ENCODE results near the gene KLHL29. TPM values are rescaled to one million over a fixed set of nuclear protein-coding genes. Genes with fewer than 3 reads are reported as not detected.

KLHL29 gene
- total and polyA plus RNA-seq, 2 experiments from 2014 or later = 1.9 to 6.4 TPM

DNA sequence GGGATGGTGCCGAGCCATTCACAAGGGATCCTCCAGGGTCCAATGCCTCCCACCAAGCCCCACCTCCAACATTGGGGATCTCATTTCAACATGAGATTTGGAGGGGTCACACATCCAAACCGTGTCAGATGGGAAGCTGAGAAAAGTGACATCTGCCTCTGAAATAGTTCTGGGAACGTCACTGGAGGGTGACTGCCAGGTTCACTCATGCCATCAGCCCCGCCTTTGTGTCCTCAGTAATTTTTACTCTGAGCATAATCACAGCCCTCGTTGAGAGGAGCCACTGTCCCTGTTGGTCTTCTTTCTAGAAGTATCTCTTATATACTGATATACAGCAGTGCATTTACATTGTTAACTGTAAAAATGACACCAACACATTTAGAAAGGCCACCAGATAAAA lies 67.4 kb downstream of the KLHL29 start:
- H3F3A ChIP-seq (ENCODE audit: insufficient read depth) = no peaks in the 10 kb centered on the region
- no peaks in the 10 kb centered on the region for H3K36me3 ChIP-seq (ENCODE audit: low read depth)
- in situ Hi-C loops (cut with MboI) = no loop called here
- 41 to 42% methylated on average over 5 of the region's 5 CpGs for WGBS, 2 experiments (ENCODE audit: low coverage in 1 of 2, low lambda C conversion rate in 2 of 2, missing lambda C conversion rate in 2 of 2)
- no peak overlapping the region for H3K27ac ChIP-seq
- no peaks in the 10 kb centered on the region for H4K20me1 ChIP-seq (ENCODE audit: insufficient read depth)
- no peaks in the 10 kb centered on the region for H3K9me3 ChIP-seq (ENCODE audit: low read depth)
- peaks cover 5% of the 10 kb centered on the region; the same call in 1 of the 2 replicates for H3K79me2 ChIP-seq (ENCODE audit: insufficient read depth)
- no peak overlapping the region for H3K4me3 ChIP-seq
- no peak for DNase-seq
- no peaks in the 10 kb centered on the region for H3K27me3 ChIP-seq (replicated peaks; ENCODE audit: insufficient read depth)
- no peaks in the 10 kb centered on the region for H3K9me2 ChIP-seq (ENCODE audit: insufficient read depth)
- peaks cover 16% of the 10 kb centered on the region for H3K4me1 ChIP-seq (ENCODE audit: insufficient read depth)
- no peak overlapping the region for H3K9ac ChIP-seq
- H3K4me2 ChIP-seq (ENCODE audit: unreplicated experiment) = no peak overlapping the region
- TF ChIP-seq EZH2phosphoT487 (IDR thresholded peaks at IDR 0.05; ENCODE audit: insufficient read depth, low read depth) = no peak
- TF ChIP-seq EZH2 (IDR thresholded peaks at IDR 0.05; ENCODE audit: insufficient read depth, poor library complexity, severe bottlenecking) = no peak
- H2AFZ ChIP-seq = no peak overlapping the region

DNA sequence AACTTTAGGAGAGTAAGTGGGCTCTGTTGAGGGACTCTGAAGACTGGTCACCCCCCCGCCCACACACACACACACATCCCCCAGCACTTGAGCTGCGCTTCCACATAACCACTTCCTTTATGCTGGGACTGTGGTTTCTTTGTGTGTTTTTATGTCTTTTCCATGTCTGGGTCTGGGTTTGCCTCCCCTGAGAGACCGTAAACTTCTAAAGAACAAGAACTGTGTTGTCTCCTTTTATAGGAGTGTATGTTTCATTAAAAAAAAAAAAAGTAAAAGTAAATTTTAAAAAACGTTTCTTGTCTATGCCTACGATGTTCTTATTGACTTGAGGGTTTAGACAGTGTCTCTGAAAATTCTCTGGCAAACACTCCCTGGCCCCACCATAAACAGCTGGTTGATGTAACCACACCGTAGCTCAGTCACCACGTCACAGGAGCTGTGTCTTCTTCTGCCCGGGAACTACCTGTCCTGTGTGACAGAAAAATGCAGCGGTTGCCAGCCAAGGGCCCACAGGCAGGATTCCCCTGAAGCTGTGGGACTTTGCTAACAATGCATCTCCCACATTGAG lies 68.0 kb downstream of the KLHL29 start:
- no peaks in the 10 kb centered on the region for H3K9me2 ChIP-seq (ENCODE audit: insufficient read depth)
- H3K9me3 ChIP-seq (ENCODE audit: low read depth) = no peaks in the 10 kb centered on the region
- 0 out of 2 replicates have a peak, but pooled peaks cover 5% of the 10 kb centered on the region for H3K79me2 ChIP-seq (ENCODE audit: insufficient read depth)
- TF ChIP-seq EZH2phosphoT487 (IDR thresholded peaks at IDR 0.05; ENCODE audit: insufficient read depth, low read depth) (no peak), EZH2 (IDR thresholded peaks at IDR 0.05; ENCODE audit: insufficient read depth, poor library complexity, severe bottlenecking) (no peak)
- peaks cover 16% of the 10 kb centered on the region for H3K4me1 ChIP-seq (ENCODE audit: insufficient read depth)
- H4K20me1 ChIP-seq (ENCODE audit: insufficient read depth) = no peaks in the 10 kb centered on the region
- H2AFZ ChIP-seq = no peak overlapping the region
- no peak overlapping the region for H3K27ac ChIP-seq
- H3K4me2 ChIP-seq (ENCODE audit: unreplicated experiment) = no peak overlapping the region
- no peaks in the 10 kb centered on the region for H3K36me3 ChIP-seq (ENCODE audit: low read depth)
- in situ Hi-C loops (cut with MboI) = no loop called here
- no peaks in the 10 kb centered on the region for H3K27me3 ChIP-seq (replicated peaks; ENCODE audit: insufficient read depth)
- 89 to 92% methylated on average over 9 of the region's 9 CpGs for WGBS, 2 experiments (ENCODE audit: low coverage in 1 of 2, low lambda C conversion rate in 2 of 2, missing lambda C conversion rate in 2 of 2)
- DNase-seq = no peak
- no peak overlapping the region for H3K9ac ChIP-seq
- no peak overlapping the region for H3K4me3 ChIP-seq
- H3F3A ChIP-seq (ENCODE audit: insufficient read depth) = no peaks in the 10 kb centered on the region

DNA sequence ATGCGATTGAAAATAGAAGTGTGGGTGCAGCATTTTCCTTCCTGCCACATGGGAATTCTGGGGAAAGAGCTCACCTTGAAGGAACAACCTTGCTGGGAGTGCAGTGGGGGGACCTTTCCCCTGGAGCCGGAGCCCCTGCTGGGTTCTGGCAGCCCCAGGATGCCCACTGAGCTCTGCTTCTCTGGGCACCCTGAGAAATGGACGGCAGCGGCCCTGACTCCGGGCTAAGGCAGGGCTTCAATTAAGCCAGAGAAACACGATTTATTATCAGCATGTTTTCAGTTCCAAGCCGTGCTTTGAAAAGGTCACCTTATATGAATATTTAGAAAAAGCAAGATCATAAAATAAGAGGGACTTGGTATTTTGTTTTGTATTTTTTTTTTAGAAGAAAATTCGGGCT lies 68.5 kb downstream of the KLHL29 start:
- Histone ChIP-seq H3K4me3 (no peak overlapping the region), H3K9ac (no peak overlapping the region), H2AFZ (no peak overlapping the region)

DNA sequence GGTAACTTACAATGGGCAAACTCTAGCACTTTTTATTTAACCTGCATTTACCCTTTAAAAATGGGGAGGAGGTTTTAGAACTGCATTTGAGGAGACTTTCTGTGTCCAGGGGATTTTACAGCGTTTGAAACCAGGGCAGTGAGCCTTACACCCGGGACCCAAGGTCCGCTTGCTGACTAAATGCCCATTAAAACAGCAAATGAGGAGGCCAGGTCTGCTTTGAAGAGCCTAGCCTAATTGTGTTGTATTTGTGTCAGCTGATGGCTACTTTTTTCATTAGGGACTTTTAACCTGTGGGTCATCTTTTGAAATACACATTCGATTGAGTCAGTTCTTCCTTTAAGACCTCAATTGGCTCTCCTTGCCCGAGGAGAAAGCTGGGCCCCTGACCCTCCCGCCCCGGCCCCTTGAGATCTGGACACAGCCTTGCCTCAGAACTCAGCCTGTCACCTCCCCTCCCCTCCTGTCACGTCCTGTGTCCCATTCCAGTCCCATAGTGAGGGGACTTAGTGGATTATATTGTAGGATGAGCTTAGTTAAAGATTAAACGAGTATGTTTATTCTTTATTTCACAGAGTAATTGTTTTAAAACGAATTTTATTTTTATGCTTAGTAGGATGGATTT lies 69.0 kb downstream of the KLHL29 start:
- Histone ChIP-seq H4K20me1 (ENCODE audit: insufficient read depth) (no peaks in the 10 kb centered on the region), H3K9me3 (ENCODE audit: low read depth) (no peaks in the 10 kb centered on the region), H3K27me3 (replicated peaks; ENCODE audit: insufficient read depth) (no peaks in the 10 kb centered on the region), H3K9me2 (ENCODE audit: insufficient read depth) (no peaks in the 10 kb centered on the region), H3K36me3 (ENCODE audit: low read depth) (no peaks in the 10 kb centered on the region), H3K4me2 (ENCODE audit: unreplicated experiment) (no peak overlapping the region), H3K4me1 (ENCODE audit: insufficient read depth) (peaks cover 16% of the 10 kb centered on the region), H3K4me3 (no peak overlapping the region), H3F3A (ENCODE audit: insufficient read depth) (no peaks in the 10 kb centered on the region), H3K9ac (no peak overlapping the region), H3K79me2 (ENCODE audit: insufficient read depth) (0 out of 2 replicates have a peak, but pooled peaks cover 5% of the 10 kb centered on the region), H2AFZ (no peak overlapping the region), H3K27ac (no peak overlapping the region)
- no peak for DNase-seq
- no peak for TF ChIP-seq EZH2 (IDR thresholded peaks at IDR 0.05; ENCODE audit: insufficient read depth, poor library complexity, severe bottlenecking)
- TF ChIP-seq EZH2phosphoT487 (IDR thresholded peaks at IDR 0.05; ENCODE audit: insufficient read depth, low read depth) = no peak
- in situ Hi-C loops (cut with MboI) = no loop called here
- 93 to 99% methylated on average over 10 of the region's 10 CpGs for WGBS, 2 experiments (ENCODE audit: low coverage in 1 of 2, low lambda C conversion rate in 2 of 2, missing lambda C conversion rate in 2 of 2)

More for the DNA sequence above, 68.5 kb downstream of the KLHL29 start:
- Histone ChIP-seq H3K27me3 (replicated peaks; ENCODE audit: insufficient read depth) (no peaks in the 10 kb centered on the region), H3K27ac (no peak overlapping the region), H3K79me2 (ENCODE audit: insufficient read depth) (0 out of 2 replicates have a peak, but pooled peaks cover 5% of the 10 kb centered on the region), H3K4me1 (ENCODE audit: insufficient read depth) (peaks cover 16% of the 10 kb centered on the region), H3K4me2 (ENCODE audit: unreplicated experiment) (no peak overlapping the region), H3K9me3 (ENCODE audit: low read depth) (no peaks in the 10 kb centered on the region), H3K36me3 (ENCODE audit: low read depth) (no peaks in the 10 kb centered on the region), H3K9me2 (ENCODE audit: insufficient read depth) (no peaks in the 10 kb centered on the region), H3F3A (ENCODE audit: insufficient read depth) (no peaks in the 10 kb centered on the region), H4K20me1 (ENCODE audit: insufficient read depth) (no peaks in the 10 kb centered on the region)
- WGBS, 2 experiments (ENCODE audit: low coverage in 1 of 2, low lambda C conversion rate in 2 of 2, missing lambda C conversion rate in 2 of 2) = 86 to 90% methylated on average over 8 of the region's 8 CpGs
- no peak for DNase-seq
- no peak for TF ChIP-seq EZH2phosphoT487 (IDR thresholded peaks at IDR 0.05; ENCODE audit: insufficient read depth, low read depth)
- no peak for TF ChIP-seq EZH2 (IDR thresholded peaks at IDR 0.05; ENCODE audit: insufficient read depth, poor library complexity, severe bottlenecking)
- in situ Hi-C loops (cut with MboI) = no loop called here

Data from GM23248 (cell line).